MM.1S (cell line): Measurements from ENCODE around the gene DLG3.

Experiments used
- DNase-seq: peaks from one replicate; pipeline ENCODE4 v3.0.0-alpha.2; 2015
- H2AFZ ChIP-seq: fragments of 300-600 bp; sonication (generic); 2 replicates; pipeline ENCODE4 v1.6.0; 2016; ENCODE audit warnings: antibody characterized with exemption, low read length
- H3F3A ChIP-seq: fragments of 300-600 bp; sonication (generic); 2 replicates; pipeline ENCODE4 v1.6.1; 2016; ENCODE audit warnings: mild to moderate bottlenecking, antibody characterized with exemption, low read length, moderate library complexity, mixed read lengths; ENCODE audit not compliant: insufficient read depth
- H3K27ac ChIP-seq: fragments of 300-600 bp; sonication (generic); 2 replicates; pipeline ENCODE4 v1.5.1; 2016; ENCODE audit warnings: mild to moderate bottlenecking, low read length
- H3K27me3 ChIP-seq: fragments of 300-600 bp; sonication (generic); replicated peaks from 2 replicates; pipeline ENCODE4 v1.6.0; 2016; ENCODE audit warnings: low read length; ENCODE audit not compliant: insufficient read depth
- H3K36me3 ChIP-seq: fragments of 300-600 bp; sonication (generic); replicated peaks from 2 replicates; pipeline ENCODE4 v1.6.1; 2016; ENCODE audit warnings: mild to moderate bottlenecking, low read length, mixed read lengths; ENCODE audit not compliant: insufficient read depth
- H3K4me1 ChIP-seq: fragments of 300-600 bp; sonication (generic); 2 replicates; pipeline ENCODE4 v1.6.1; 2016; ENCODE audit warnings: low read length, mixed read lengths
- H3K4me2 ChIP-seq: fragments of 300-600 bp; sonication (generic); 2 replicates; pipeline ENCODE4 v1.6.0; 2016; ENCODE audit warnings: low read depth, low read length
- H3K4me3 ChIP-seq: fragments of 300-600 bp; sonication (generic); 2 replicates; pipeline ENCODE4 v1.5.1; 2016; ENCODE audit warnings: low read length, mixed read lengths
- H3K79me2 ChIP-seq: fragments of 300-600 bp; sonication (generic); 2 replicates; pipeline ENCODE4 v1.6.1; 2016; ENCODE audit warnings: mixed run types, low read length, mixed read lengths
- H3K9ac ChIP-seq: fragments of 300-600 bp; sonication (generic); 2 replicates; pipeline ENCODE4 v1.6.1; 2016; ENCODE audit warnings: low read length, mixed read lengths
- H3K9me2 ChIP-seq: fragments of 300-600 bp; sonication (generic); replicated peaks from 2 replicates; pipeline ENCODE4 v1.6.1; 2016; ENCODE audit warnings: mild to moderate bottlenecking, low read length, mixed read lengths; ENCODE audit not compliant: insufficient read depth
- H3K9me3 ChIP-seq: fragments of 300-600 bp; sonication (generic); replicated peaks from 2 replicates; pipeline ENCODE4 v1.6.1; 2016; ENCODE audit warnings: mild to moderate bottlenecking, low read length, mixed read lengths; ENCODE audit not compliant: insufficient read depth
- H4K20me1 ChIP-seq: fragments of 300-600 bp; sonication (generic); 2 replicates; pipeline ENCODE4 v1.6.1; 2016; ENCODE audit warnings: mild to moderate bottlenecking, low read length, moderate library complexity, mixed read lengths; ENCODE audit not compliant: insufficient read depth
- CTCF ChIP-seq: fragments of 300-600 bp; sonication (generic); IDR thresholded peaks from 2 replicates; pipeline ENCODE4 v1.5.1; 2016; ENCODE audit warnings: antibody characterized with exemption, low read length, mixed read lengths
- EZH2 ChIP-seq: fragments of 300-600 bp; sonication (generic); optimal IDR thresholded peaks from 2 replicates; pipeline ENCODE3; 2017; ENCODE audit warnings: low read depth, mild to moderate bottlenecking, antibody characterized with exemption, low read length, mixed read lengths
- EZH2phosphoT487 ChIP-seq: fragments of 300-600 bp; sonication (generic); IDR thresholded peaks from 2 replicates; pipeline ENCODE4 v1.6.1; 2018; ENCODE audit warnings: antibody characterized with exemption, low read length

The DLG3 gene

GRCh38 chrX:70422851-70423341 is 21.7 kb upstream of the DLG3 start, which contains the start of gene GDPD2:
Gene GDPD2 (plus strand): TSS chrX:70423314. CDS start chrX:70424985, 1,671 bp downstream.
- H3K4me2 ChIP-seq = no peak within 1 kb of the TSS
- DNase-seq = no peak
- H3K79me2 ChIP-seq = no peaks in the 10 kb centered on the region
- no peaks in the 10 kb centered on the region for H3K4me1 ChIP-seq
- no peak within 1 kb of the TSS for H2AFZ ChIP-seq
- H3K4me3 ChIP-seq = no peak within 1 kb of the TSS
- no peak within 1 kb of the TSS for H3K27ac ChIP-seq
- H4K20me1 ChIP-seq = no peaks in the 10 kb centered on the region
- H3K9me2 ChIP-seq = no peaks in the 10 kb centered on the region
- H3K9ac ChIP-seq = no peak within 1 kb of the TSS
- H3F3A ChIP-seq = no peaks in the 10 kb centered on the region
- no peaks in the 10 kb centered on the region for H3K27me3 ChIP-seq
- TF ChIP-seq CTCF (peak; percentile 27; the same call in 1 of the 2 replicates), EZH2phosphoT487 (no peak), EZH2 (no peak)
- H3K36me3 ChIP-seq = no peaks in the 10 kb centered on the region
- no peaks in the 10 kb centered on the region for H3K9me3 ChIP-seq

- H4K20me1 ChIP-seq = no peaks in the 10 kb centered on the region
- H3K27ac ChIP-seq = no peak overlapping the region
- no peak overlapping the region for H3K4me2 ChIP-seq
- H3K9ac ChIP-seq = no peak overlapping the region
- no peaks in the 10 kb centered on the region for H3K27me3 ChIP-seq
- no peak for DNase-seq
- no peaks in the 10 kb centered on the region for H3K9me2 ChIP-seq
- H2AFZ ChIP-seq = no peak overlapping the region
- no peaks in the 10 kb centered on the region for H3K79me2 ChIP-seq
- no peaks in the 10 kb centered on the region for H3F3A ChIP-seq
- H3K4me1 ChIP-seq = no peaks in the 10 kb centered on the region
- no peaks in the 10 kb centered on the region for H3K36me3 ChIP-seq
- H3K4me3 ChIP-seq = no peak overlapping the region
- no peaks in the 10 kb centered on the region for H3K9me3 ChIP-seq
- TF ChIP-seq EZH2phosphoT487 = no peak
Measured at GRCh38 chrX:70423936-70424675, 20.5 kb upstream of the DLG3 start.

GRCh38 chrX:70424801-70425200 is 19.8 kb upstream of the DLG3 start:
- H3K27me3 ChIP-seq = no peaks in the 10 kb centered on the region
- H3K79me2 ChIP-seq = no peaks in the 10 kb centered on the region
- no peak overlapping the region for H3K9ac ChIP-seq
- H2AFZ ChIP-seq = no peak overlapping the region
- TF ChIP-seq EZH2 (no peak), CTCF (no peak), EZH2phosphoT487 (no peak)
- no peaks in the 10 kb centered on the region for H3K36me3 ChIP-seq
- no peaks in the 10 kb centered on the region for H3F3A ChIP-seq
- H3K4me1 ChIP-seq = no peaks in the 10 kb centered on the region
- H3K4me2 ChIP-seq = no peak overlapping the region
- H3K4me3 ChIP-seq = no peak overlapping the region
- H3K9me3 ChIP-seq = no peaks in the 10 kb centered on the region
- no peak overlapping the region for H3K27ac ChIP-seq
- H4K20me1 ChIP-seq = no peaks in the 10 kb centered on the region
- DNase-seq = no peak
- no peaks in the 10 kb centered on the region for H3K9me2 ChIP-seq
